Neural cell (in vitro differentiated cells): ENCODE data around the gene PDE7B. TPM values are rescaled to one million over a fixed set of nuclear protein-coding genes. Genes with fewer than 3 reads are reported as not detected.

Experiments used
- H2AFZ ChIP-seq: fragments of 200-600, 300-800 bp; sonication (generic), shearing (Covaris generic); 2 replicates; pipeline ENCODE4 v1.6.0; 2014; ENCODE audit warnings: low read depth, mild to moderate bottlenecking, antibody characterized with exemption, low read length, moderate library complexity
- H3F3A ChIP-seq: fragments of 200-600 bp; shearing (Covaris generic); 2 replicates; pipeline ENCODE4 v1.6.1; 2016; ENCODE audit warnings: mild to moderate bottlenecking, moderate library complexity, mixed read lengths, antibody characterized with exemption, low read length; ENCODE audit not compliant: insufficient read depth, poor library complexity, severe bottlenecking
- H3K27ac ChIP-seq: fragments of 200-600, 300-800 bp; sonication (generic), shearing (Covaris generic); 2 replicates; pipeline ENCODE4 v1.5.1; 2014; ENCODE audit warnings: mild to moderate bottlenecking, low read length, moderate library complexity
- H3K27me3 ChIP-seq: fragments of 300-800, 200-600 bp; sonication (generic), shearing (Covaris generic); 2 replicates; pipeline ENCODE4 v1.6.0; 2014; ENCODE audit warnings: mild to moderate bottlenecking, low read depth, low read length, moderate library complexity; ENCODE audit not compliant: insufficient read depth
- H3K36me3 ChIP-seq: fragments of 300-800, 200-600 bp; sonication (generic), shearing (Covaris generic); 2 replicates; pipeline ENCODE4 v1.5.1; 2014; ENCODE audit warnings: mild to moderate bottlenecking, antibody characterized with exemption, low read length, moderate library complexity; ENCODE audit not compliant: insufficient read depth
- H3K4me2 ChIP-seq: fragments of 300-800, 200-600 bp; sonication (generic), shearing (Covaris generic); 2 replicates; pipeline ENCODE4 v1.6.0; 2014; ENCODE audit warnings: mild to moderate bottlenecking, low read length
- H3K4me3 ChIP-seq: fragments of 300-800, 200-600 bp; sonication (generic), shearing (Covaris generic); 2 replicates; pipeline ENCODE4 v1.5.1; 2014; ENCODE audit warnings: mild to moderate bottlenecking, low read length, moderate library complexity
- H3K79me2 ChIP-seq: fragments of 200-600 bp; shearing (Covaris generic); replicated peaks from 2 replicates; pipeline ENCODE4 v1.6.0; 2014; ENCODE audit warnings: mild to moderate bottlenecking, low read length, moderate library complexity; ENCODE audit not compliant: insufficient read depth
- H3K9ac ChIP-seq: fragments of 300-800, 200-600 bp; sonication (generic), shearing (Covaris generic); 2 replicates; pipeline ENCODE4 v1.6.1; 2016; ENCODE audit warnings: mild to moderate bottlenecking, low read length, mixed read lengths
- H3K9me2 ChIP-seq: fragments of 200-600 bp; shearing (Covaris generic); 2 replicates; pipeline ENCODE4 v1.6.1; 2016; ENCODE audit warnings: mild to moderate bottlenecking, low read length, mixed read lengths; ENCODE audit not compliant: insufficient read depth
- H3K9me3 ChIP-seq: fragments of 200-600, 300-800 bp; sonication (generic), shearing (Covaris generic); 2 replicates; pipeline ENCODE4 v1.6.1; 2016; ENCODE audit warnings: mild to moderate bottlenecking, mixed run types, low read length, moderate library complexity, mixed read lengths
- H4K20me1 ChIP-seq: fragments of 200-600 bp; shearing (Covaris generic); 2 replicates; pipeline ENCODE4 v1.6.1; 2016; ENCODE audit warnings: mild to moderate bottlenecking, mixed run types; ENCODE audit not compliant: insufficient read depth
- EP300 ChIP-seq: fragments of 450-650 bp; conservative IDR thresholded peaks from 2 replicates; pipeline ENCODE4 v1.6.1; 2014; ENCODE audit warnings: antibody characterized with exemption, mild to moderate bottlenecking, moderate library complexity; ENCODE audit not compliant: poor library complexity, severe bottlenecking
- EZH2 ChIP-seq: fragments of 200-600, 300-800 bp; shearing (Covaris generic), sonication (generic); IDR thresholded peaks from 2 replicates; pipeline ENCODE4 v1.6.1; 2014; ENCODE audit warnings: antibody characterized with exemption, low read length, borderline replicate concordance, mild to moderate bottlenecking; ENCODE audit not compliant: insufficient read depth, poor library complexity, severe bottlenecking
- MXI1 ChIP-seq: fragments of 450-650 bp; conservative IDR thresholded peaks from 2 replicates; pipeline ENCODE4 v1.6.1; 2014; ENCODE audit warnings: antibody characterized with exemption, mild to moderate bottlenecking; ENCODE audit not compliant: poor library complexity, severe bottlenecking
- POLR2AphosphoS5 ChIP-seq: IDR thresholded peaks from 2 replicates; pipeline ENCODE4 v1.6.1; 2012
- RAD21 ChIP-seq: fragments of 450-650 bp; conservative IDR thresholded peaks from 2 replicates; pipeline ENCODE4 v1.6.1; 2014; ENCODE audit warnings: antibody characterized with exemption, mild to moderate bottlenecking, moderate library complexity
- SMC3 ChIP-seq: fragments of 450-650 bp; conservative IDR thresholded peaks from 2 replicates; pipeline ENCODE4 v1.6.1; 2014; ENCODE audit warnings: antibody characterized with exemption, mild to moderate bottlenecking, moderate library complexity; ENCODE audit not compliant: poor library complexity
- TAF1 ChIP-seq: IDR thresholded peaks from 2 replicates; pipeline ENCODE4 v1.6.1; 2012; ENCODE audit warnings: low read depth
- polyA plus RNA-seq: library from polyadenylated mRNA; depleted of rRNA; stranded (reverse); fragments of >200 nt; gene quantifications from 2 replicates; pipeline ENCODE4 v1.2.3, GENCODE V29; 2014
- TF ChIP-seq, protein P1 (sequence below): fragments of 450-650 bp; IDR thresholded peaks from 2 replicates; pipeline ENCODE4 v1.5.1; 2014; ENCODE audit warnings: antibody characterized with exemption, mild to moderate bottlenecking, moderate library complexity; ENCODE audit not compliant: poor library complexity, severe bottlenecking
- TF ChIP-seq, protein P2 (sequence below): IDR thresholded peaks from 2 replicates; pipeline ENCODE4 v1.6.1; 2012; ENCODE audit warnings: borderline replicate concordance

Gene PDE7B
- polyA plus RNA-seq, 1 donor from 2014 or later, result 5.9 TPM

DNA sequence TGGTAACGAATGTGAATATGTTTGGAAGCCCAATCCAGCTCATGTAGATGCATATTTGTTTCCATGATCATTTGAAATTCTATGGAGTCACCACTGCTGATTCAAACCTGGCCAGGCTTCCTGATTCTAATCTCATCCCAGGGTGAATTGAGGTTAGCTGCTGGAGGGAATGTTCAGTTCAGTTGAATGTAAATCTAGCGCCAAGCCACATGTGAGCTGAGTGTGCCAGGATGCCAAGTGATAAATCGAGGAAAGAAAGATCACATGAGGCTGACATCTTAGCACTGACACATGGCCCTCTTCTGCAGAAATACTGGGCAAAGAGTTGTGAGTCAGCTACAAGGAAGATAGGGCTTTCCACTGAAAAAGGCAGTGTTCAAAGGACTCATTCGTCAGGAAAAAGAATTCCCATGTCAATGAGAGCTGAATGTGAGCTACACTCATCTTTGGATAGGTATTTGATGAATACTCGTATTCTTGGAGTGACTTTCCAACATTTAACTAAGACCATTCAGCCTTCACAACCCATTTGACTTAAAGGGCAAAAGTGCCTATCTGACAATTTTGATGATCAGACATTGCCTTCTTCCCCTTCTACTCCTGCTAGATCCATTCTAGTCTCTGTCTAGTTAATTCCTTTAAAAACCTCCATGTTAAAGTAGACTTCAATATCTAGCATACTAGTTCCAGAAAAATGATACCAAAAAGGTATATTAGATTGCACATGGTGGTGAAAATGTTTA is 226.5 kb downstream of the PDE7B start:
- Histone ChIP-seq H3K4me2 (no peak overlapping the region), H3K79me2 (no peaks in the 10 kb centered on the region), H3K36me3 (no peaks in the 10 kb centered on the region), H4K20me1 (no peaks in the 10 kb centered on the region), H2AFZ (no peak overlapping the region), H3K27ac (no peak overlapping the region), H3K9ac (no peak overlapping the region), H3K9me2 (no peaks in the 10 kb centered on the region), H3F3A (no peaks in the 10 kb centered on the region), H3K9me3 (no peaks in the 10 kb centered on the region), H3K4me3 (no peak overlapping the region), H3K27me3 (no peaks in the 10 kb centered on the region)
- TF ChIP-seq, protein P1, sequence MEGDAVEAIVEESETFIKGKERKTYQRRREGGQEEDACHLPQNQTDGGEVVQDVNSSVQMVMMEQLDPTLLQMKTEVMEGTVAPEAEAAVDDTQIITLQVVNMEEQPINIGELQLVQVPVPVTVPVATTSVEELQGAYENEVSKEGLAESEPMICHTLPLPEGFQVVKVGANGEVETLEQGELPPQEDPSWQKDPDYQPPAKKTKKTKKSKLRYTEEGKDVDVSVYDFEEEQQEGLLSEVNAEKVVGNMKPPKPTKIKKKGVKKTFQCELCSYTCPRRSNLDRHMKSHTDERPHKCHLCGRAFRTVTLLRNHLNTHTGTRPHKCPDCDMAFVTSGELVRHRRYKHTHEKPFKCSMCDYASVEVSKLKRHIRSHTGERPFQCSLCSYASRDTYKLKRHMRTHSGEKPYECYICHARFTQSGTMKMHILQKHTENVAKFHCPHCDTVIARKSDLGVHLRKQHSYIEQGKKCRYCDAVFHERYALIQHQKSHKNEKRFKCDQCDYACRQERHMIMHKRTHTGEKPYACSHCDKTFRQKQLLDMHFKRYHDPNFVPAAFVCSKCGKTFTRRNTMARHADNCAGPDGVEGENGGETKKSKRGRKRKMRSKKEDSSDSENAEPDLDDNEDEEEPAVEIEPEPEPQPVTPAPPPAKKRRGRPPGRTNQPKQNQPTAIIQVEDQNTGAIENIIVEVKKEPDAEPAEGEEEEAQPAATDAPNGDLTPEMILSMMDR, result no peak
- TF ChIP-seq POLR2AphosphoS5 (no peak), MXI1 (no peak), TAF1 (no peak), EP300 (no peak), RAD21 (no peak), SMC3 (no peak), EZH2 (no peak)
- TF ChIP-seq, protein P2, sequence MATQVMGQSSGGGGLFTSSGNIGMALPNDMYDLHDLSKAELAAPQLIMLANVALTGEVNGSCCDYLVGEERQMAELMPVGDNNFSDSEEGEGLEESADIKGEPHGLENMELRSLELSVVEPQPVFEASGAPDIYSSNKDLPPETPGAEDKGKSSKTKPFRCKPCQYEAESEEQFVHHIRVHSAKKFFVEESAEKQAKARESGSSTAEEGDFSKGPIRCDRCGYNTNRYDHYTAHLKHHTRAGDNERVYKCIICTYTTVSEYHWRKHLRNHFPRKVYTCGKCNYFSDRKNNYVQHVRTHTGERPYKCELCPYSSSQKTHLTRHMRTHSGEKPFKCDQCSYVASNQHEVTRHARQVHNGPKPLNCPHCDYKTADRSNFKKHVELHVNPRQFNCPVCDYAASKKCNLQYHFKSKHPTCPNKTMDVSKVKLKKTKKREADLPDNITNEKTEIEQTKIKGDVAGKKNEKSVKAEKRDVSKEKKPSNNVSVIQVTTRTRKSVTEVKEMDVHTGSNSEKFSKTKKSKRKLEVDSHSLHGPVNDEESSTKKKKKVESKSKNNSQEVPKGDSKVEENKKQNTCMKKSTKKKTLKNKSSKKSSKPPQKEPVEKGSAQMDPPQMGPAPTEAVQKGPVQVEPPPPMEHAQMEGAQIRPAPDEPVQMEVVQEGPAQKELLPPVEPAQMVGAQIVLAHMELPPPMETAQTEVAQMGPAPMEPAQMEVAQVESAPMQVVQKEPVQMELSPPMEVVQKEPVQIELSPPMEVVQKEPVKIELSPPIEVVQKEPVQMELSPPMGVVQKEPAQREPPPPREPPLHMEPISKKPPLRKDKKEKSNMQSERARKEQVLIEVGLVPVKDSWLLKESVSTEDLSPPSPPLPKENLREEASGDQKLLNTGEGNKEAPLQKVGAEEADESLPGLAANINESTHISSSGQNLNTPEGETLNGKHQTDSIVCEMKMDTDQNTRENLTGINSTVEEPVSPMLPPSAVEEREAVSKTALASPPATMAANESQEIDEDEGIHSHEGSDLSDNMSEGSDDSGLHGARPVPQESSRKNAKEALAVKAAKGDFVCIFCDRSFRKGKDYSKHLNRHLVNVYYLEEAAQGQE, result no peak

DNA sequence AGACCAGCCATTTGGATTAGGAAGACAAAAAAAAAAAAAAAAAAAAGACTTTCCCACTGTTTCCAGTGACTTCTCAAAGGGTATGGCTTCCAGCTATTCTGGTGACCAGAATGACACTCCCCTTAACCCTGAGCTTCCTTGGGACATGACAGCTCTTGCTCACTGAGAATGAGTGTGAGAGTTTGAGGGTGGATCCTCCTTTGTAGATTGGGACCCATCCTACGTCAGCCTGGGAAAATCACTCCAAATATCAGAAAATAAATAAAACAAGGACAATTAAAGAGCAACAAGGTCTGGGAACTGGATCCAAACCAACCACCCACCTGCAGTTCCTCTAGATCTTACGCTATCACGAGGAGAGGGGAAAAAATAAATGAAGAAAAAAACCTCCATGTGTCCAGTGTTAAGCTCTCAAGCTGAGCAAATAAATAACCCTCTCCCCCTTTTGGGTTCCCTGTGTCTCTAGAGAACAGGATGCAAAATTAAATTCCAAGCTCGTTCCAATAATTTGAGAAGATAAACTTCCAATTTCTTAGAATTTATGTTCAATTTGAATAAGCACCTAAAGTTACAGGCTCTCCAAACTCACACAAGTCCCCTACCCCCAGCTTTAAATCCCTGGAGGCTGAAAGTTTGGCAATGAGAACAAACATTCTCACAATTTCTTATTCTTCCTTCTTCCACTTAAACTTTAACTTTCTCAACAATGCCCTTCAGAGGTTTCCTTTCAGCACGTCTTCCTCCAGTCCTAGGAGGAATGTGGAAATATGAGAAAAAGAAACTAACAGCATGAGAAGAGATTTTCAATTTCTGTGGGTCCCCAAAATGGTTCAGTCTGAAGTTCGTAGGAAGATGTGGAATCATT is 228.4 kb downstream of the PDE7B start:
- H3F3A ChIP-seq, result no peaks in the 10 kb centered on the region
- H3K4me2 ChIP-seq, result no peak overlapping the region
- H3K27me3 ChIP-seq, result no peaks in the 10 kb centered on the region
- H3K9ac ChIP-seq, result no peak overlapping the region
- no peaks in the 10 kb centered on the region for H4K20me1 ChIP-seq
- H2AFZ ChIP-seq, result no peak overlapping the region
- no peaks in the 10 kb centered on the region for H3K79me2 ChIP-seq
- H3K36me3 ChIP-seq, result no peaks in the 10 kb centered on the region
- no peaks in the 10 kb centered on the region for H3K9me2 ChIP-seq
- H3K4me3 ChIP-seq, result no peak overlapping the region
- H3K9me3 ChIP-seq, result no peaks in the 10 kb centered on the region
- TF ChIP-seq, protein P2, result no peak
- TF ChIP-seq RAD21, result no peak
- no peak for TF ChIP-seq EZH2
- TF ChIP-seq SMC3, result no peak
- no peak for TF ChIP-seq POLR2AphosphoS5
- no peak for TF ChIP-seq TAF1
- no peak for TF ChIP-seq MXI1
- TF ChIP-seq, protein P1, result no peak
- TF ChIP-seq EP300, result no peak
- H3K27ac ChIP-seq, result no peak overlapping the region
